Keratinocyte (primary cell): ENCODE measurements around the gene CFH. TPM values are rescaled to one million over a fixed set of nuclear protein-coding genes. Genes with fewer than 3 reads are reported as not detected.

Source experiments
- DNase-seq: peaks from one replicate; pipeline ENCODE4 v3.0.0-alpha.2; 2011; ENCODE audit warnings: low read depth, missing footprints, low spot score
- FAIRE-seq: peaks from 2 replicates; lab custom pipeline; 2011; peaks lifted over from hg19 to GRCh38; lab: Jason Lieb, UNC
- H2AFZ ChIP-seq: 2 replicates; pipeline ENCODE4 v1.6.0; 2012; ENCODE audit warnings: low read length, control low read depth, inconsistent platforms; ENCODE audit not compliant: control insufficient read depth
- H3K27ac ChIP-seq: 2 replicates; pipeline ENCODE4 v1.5.1; 2011; ENCODE audit warnings: low read length; ENCODE audit not compliant: control insufficient read depth, insufficient read depth
- H3K27me3 ChIP-seq: 3 replicates; pipeline ENCODE4 v1.6.0; 2011; ENCODE audit warnings: low read length; ENCODE audit not compliant: control insufficient read depth, insufficient read depth; ENCODE audit errors: extremely low read depth
- H3K36me3 ChIP-seq, 2 experiments: 2 replicates in 1 of 2; 3 replicates in 1 of 2; pipeline ENCODE4 v1.5.1; 2011; ENCODE audit warnings: low read length in 2 of 2, mild to moderate bottlenecking in 1 of 2; ENCODE audit not compliant: control insufficient read depth in 2 of 2, insufficient read depth in 2 of 2; ENCODE audit errors: extremely low read depth in 1 of 2
- H3K4me1 ChIP-seq: 3 replicates; pipeline ENCODE4 v1.5.1; 2011; ENCODE audit warnings: low read length; ENCODE audit not compliant: control insufficient read depth, insufficient read depth; ENCODE audit errors: extremely low read depth
- H3K4me2 ChIP-seq: 3 replicates; pipeline ENCODE4 v1.6.0; 2011; ENCODE audit warnings: low read depth, low read length; ENCODE audit not compliant: control insufficient read depth, insufficient read depth; ENCODE audit errors: extremely low read depth
- H3K4me3 ChIP-seq, 3 experiments: fragments of 200-600 bp in 1 of 3; sonication (generic) in 1 of 3; 2 replicates in 2 of 3; 3 replicates in 1 of 3; pipeline ENCODE4 v1.5.1; 2011 to 2016; ENCODE audit warnings: low read length in 3 of 3, mild to moderate bottlenecking in 3 of 3, control low read depth in 2 of 3, inconsistent platforms in 1 of 3, low read depth in 1 of 3, mixed read lengths in 1 of 3, mixed run types in 1 of 3, moderate library complexity in 1 of 3; ENCODE audit not compliant: control insufficient read depth in 2 of 3, insufficient read depth in 2 of 3; ENCODE audit errors: extremely low read depth in 1 of 3
- H3K79me2 ChIP-seq: 2 replicates; pipeline ENCODE4 v1.6.0; 2012; ENCODE audit warnings: low read length; ENCODE audit not compliant: control insufficient read depth, insufficient read depth
- H3K9ac ChIP-seq: 3 replicates; pipeline ENCODE4 v1.6.0; 2011; ENCODE audit warnings: low read length; ENCODE audit not compliant: control insufficient read depth, insufficient read depth; ENCODE audit errors: extremely low read depth
- H3K9me1 ChIP-seq: 3 replicates; pipeline ENCODE4 v1.6.0; 2011; ENCODE audit warnings: low read length; ENCODE audit not compliant: control insufficient read depth, insufficient read depth; ENCODE audit errors: extremely low read depth
- H3K9me3 ChIP-seq: 2 replicates; pipeline ENCODE4 v1.5.1; 2012; ENCODE audit warnings: low read depth, low read length; ENCODE audit not compliant: control insufficient read depth
- H4K20me1 ChIP-seq: 3 replicates; pipeline ENCODE4 v1.6.0; 2011; ENCODE audit warnings: low read length; ENCODE audit not compliant: control insufficient read depth, insufficient read depth; ENCODE audit errors: extremely low read depth
- EZH2 ChIP-seq: IDR thresholded peaks from one replicate; pipeline ENCODE4 v1.6.1; 2012; ENCODE audit warnings: inconsistent platforms, mild to moderate bottlenecking, low read length, moderate library complexity
- dilution Hi-C: fragments of 300-500 bp; cut with MboI; formaldehyde crosslinking; loops from one replicate; pipeline ENCODE4 v1.7.0; 2020; ENCODE audit warnings: low sequenced_read_pairs; ENCODE audit not compliant: extremely low pct_ligation_motif_present
- polyA plus RNA-seq, 5 experiments: library from polyadenylated mRNA; depleted of rRNA in 3 of 5; stranded (reverse) in 3 of 5; stranded (forward) in 1 of 5; unstranded in 1 of 5; fragments of >200 nt; gene quantifications; 1 replicate in 1 of 5; 2 replicates in 3 of 5; 3 replicates in 1 of 5; pipeline versions ENCODE4 v1.2.1 to v1.2.3, GENCODE V29; 2011 to 2012; ENCODE audit warnings: missing spikeins in 2 of 5, low read depth in 1 of 5, low replicate concordance in 1 of 5
- TF ChIP-seq, protein P1 (sequence below), 3 experiments: IDR thresholded peaks in 1 of 3; conservative IDR thresholded peaks in 1 of 3; optimal IDR thresholded peaks in 1 of 3; 2 replicates in 2 of 3; 3 replicates in 1 of 3; pipeline versions ENCODE3 to v1.5.1; 2011; ENCODE audit warnings: low read length in 3 of 3, mild to moderate bottlenecking in 3 of 3, moderate library complexity in 2 of 3, control low read depth in 1 of 3, inconsistent platforms in 1 of 3; ENCODE audit not compliant: insufficient read depth in 2 of 3; ENCODE audit errors: extremely low read depth in 1 of 3

CFH gene
- polyA plus RNA-seq, 1 donor (not counting 4 experiments of a cell fraction or from before 2014, with no cell fraction given): 3.7 TPM

DNA sequence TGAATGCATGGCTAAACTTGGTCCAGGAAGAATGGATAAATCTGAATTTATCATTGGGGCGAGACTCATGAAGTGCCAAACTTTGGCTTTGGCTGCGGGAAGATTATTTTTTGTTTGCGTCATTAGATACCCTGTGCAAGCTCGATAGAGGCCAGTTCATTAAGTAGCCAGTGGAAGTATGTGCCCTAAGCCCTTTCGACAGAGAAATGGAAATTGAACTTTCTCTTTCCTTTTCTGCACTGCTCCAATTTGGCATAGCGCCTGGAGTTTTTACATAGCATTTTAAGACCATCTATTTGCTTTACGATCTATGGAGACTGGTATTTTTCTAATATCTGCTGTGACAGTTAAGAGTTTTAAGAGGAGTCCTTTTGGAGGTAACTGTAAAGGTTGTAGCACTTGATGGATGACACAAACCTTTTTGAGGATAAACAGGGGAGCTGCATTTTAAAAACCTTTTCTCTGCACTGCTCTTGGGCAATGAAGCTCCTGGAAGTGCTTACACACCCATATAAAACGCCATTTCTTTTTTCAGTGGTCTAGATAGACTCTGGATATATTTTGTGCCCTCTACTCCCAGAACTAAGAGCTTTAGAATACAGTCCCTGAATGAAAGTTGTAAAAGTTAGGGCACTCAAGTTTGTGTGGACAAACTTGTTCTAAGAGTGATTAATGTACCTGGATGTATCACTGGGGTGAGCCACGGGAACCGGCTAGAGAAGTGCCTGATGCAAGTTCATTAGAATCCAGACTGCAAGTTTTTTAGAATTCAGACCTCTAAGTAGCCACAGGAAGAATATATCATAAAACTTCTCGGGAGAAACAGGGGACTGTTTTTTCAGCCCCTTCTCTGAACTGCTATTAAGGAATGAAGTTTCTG is 81.5 kb downstream of the CFH start:
- H4K20me1 ChIP-seq: no peaks in the 10 kb centered on the region
- H2AFZ ChIP-seq: no peak overlapping the region
- no peak for DNase-seq
- no peaks in the 10 kb centered on the region for H3K27me3 ChIP-seq
- H3K27ac ChIP-seq: no peak overlapping the region
- no peaks in the 10 kb centered on the region for H3K9me3 ChIP-seq
- no peaks in the 10 kb centered on the region for H3K4me1 ChIP-seq
- dilution Hi-C loops: no loop called here
- H3K79me2 ChIP-seq: no peaks in the 10 kb centered on the region
- H3K4me3 ChIP-seq: no peak overlapping the region
- no peaks in the 10 kb centered on the region for H3K9me1 ChIP-seq
- no peak overlapping the region for H3K9ac ChIP-seq
- TF ChIP-seq, protein P1, sequence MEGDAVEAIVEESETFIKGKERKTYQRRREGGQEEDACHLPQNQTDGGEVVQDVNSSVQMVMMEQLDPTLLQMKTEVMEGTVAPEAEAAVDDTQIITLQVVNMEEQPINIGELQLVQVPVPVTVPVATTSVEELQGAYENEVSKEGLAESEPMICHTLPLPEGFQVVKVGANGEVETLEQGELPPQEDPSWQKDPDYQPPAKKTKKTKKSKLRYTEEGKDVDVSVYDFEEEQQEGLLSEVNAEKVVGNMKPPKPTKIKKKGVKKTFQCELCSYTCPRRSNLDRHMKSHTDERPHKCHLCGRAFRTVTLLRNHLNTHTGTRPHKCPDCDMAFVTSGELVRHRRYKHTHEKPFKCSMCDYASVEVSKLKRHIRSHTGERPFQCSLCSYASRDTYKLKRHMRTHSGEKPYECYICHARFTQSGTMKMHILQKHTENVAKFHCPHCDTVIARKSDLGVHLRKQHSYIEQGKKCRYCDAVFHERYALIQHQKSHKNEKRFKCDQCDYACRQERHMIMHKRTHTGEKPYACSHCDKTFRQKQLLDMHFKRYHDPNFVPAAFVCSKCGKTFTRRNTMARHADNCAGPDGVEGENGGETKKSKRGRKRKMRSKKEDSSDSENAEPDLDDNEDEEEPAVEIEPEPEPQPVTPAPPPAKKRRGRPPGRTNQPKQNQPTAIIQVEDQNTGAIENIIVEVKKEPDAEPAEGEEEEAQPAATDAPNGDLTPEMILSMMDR (optimal IDR thresholded peaks at IDR 0.05 in 1 of 3, IDR thresholded peaks at IDR 0.05 in 1 of 3, conservative IDR thresholded peaks at IDR 0.05 in 1 of 3; ENCODE audit: extremely low read depth in 1 of 3, insufficient read depth in 2 of 3, low read length in 3 of 3): no peak
- TF ChIP-seq EZH2: no peak
- no peak overlapping the region for H3K4me2 ChIP-seq
- no peak for FAIRE-seq
- H3K36me3 ChIP-seq: no peaks in the 10 kb centered on the region

- Histone ChIP-seq H3K27ac (no peak overlapping the region), H4K20me1 (no peaks in the 10 kb centered on the region), H3K9me3 (no peaks in the 10 kb centered on the region), H3K27me3 (no peaks in the 10 kb centered on the region), H3K9me1 (no peaks in the 10 kb centered on the region), H3K4me3 (no peak overlapping the region), H3K79me2 (no peaks in the 10 kb centered on the region), H3K36me3 (no peaks in the 10 kb centered on the region), H3K9ac (no peak overlapping the region), H2AFZ (no peak overlapping the region), H3K4me1 (no peaks in the 10 kb centered on the region), H3K4me2 (no peak overlapping the region)
- DNase-seq (no peak), FAIRE-seq (no peak)
- no peak for TF ChIP-seq EZH2
- TF ChIP-seq, protein P1 (optimal IDR thresholded peaks at IDR 0.05 in 1 of 3, IDR thresholded peaks at IDR 0.05 in 1 of 3, conservative IDR thresholded peaks at IDR 0.05 in 1 of 3; ENCODE audit: extremely low read depth in 1 of 3, insufficient read depth in 2 of 3, low read length in 3 of 3): no peak
- dilution Hi-C loops: no loop called here
Observed at GRCh38 chr1:196734006-196734405, 82.2 kb downstream of the CFH start.
